NCI-H69 (cell line): Measurements from ENCODE around the gene PCGF3.
"Not testable (repeated sequence)": the region's sequence is repeated elsewhere in the genome, so short reads cannot be mapped to it uniquely, and the experiment has no call there.

Experiments
- DNase-seq: peaks from one replicate; lab custom pipeline; 2025; lab: John Stamatoyannopoulos, UW

PCGF3 gene

GRCh38 chr4:704198-704891 lies 1.3 kb upstream of the PCGF3 start:
- DNase-seq, result no peak

- no peak for DNase-seq
These were observed 708 bp upstream of the PCGF3 start for GRCh38 chr4:704971-705277.

- DNase-seq, result not testable (repeated sequence)
These were observed 526 bp downstream of the PCGF3 start for GRCh38 chr4:706083-706633.

- DNase-seq, result no peak
These were observed 1.4 kb downstream of the PCGF3 start for GRCh38 chr4:706834-707598.

GRCh38 chr4:707929-708630 lies 2.4 kb downstream of the PCGF3 start:
- DNase-seq, result no peak

- no peak for DNase-seq
These were observed 3.0 kb downstream of the PCGF3 start for GRCh38 chr4:708631-708933.

GRCh38 chr4:709348-709747 lies 3.7 kb downstream of the PCGF3 start:
- no peak for DNase-seq

- no peak for DNase-seq
These were observed 4.5 kb downstream of the PCGF3 start for GRCh38 chr4:710116-710515.

GRCh38 chr4:710916-711315 lies 5.3 kb downstream of the PCGF3 start:
- no peak for DNase-seq

- DNase-seq, result no peak
These were observed 6.5 kb downstream of the PCGF3 start for GRCh38 chr4:712093-712492.

GRCh38 chr4:712916-713632 lies 7.4 kb downstream of the PCGF3 start:
- no peak for DNase-seq

GRCh38 chr4:714087-714486 lies 8.5 kb downstream of the PCGF3 start:
- DNase-seq, result no peak

GRCh38 chr4:717601-718320 lies 12.1 kb downstream of the PCGF3 start:
- no peak for DNase-seq

GRCh38 chr4:718460-718859 lies 12.8 kb downstream of the PCGF3 start:
- no peak for DNase-seq

GRCh38 chr4:720111-720860 lies 14.7 kb downstream of the PCGF3 start:
- no peak for DNase-seq

- DNase-seq, result no peak
These were observed 15.9 kb downstream of the PCGF3 start for GRCh38 chr4:721261-722168.

- DNase-seq, result no peak
These were observed 16.6 kb downstream of the PCGF3 start for GRCh38 chr4:722169-722725.

- DNase-seq, result no peak
These were observed 17.3 kb downstream of the PCGF3 start for GRCh38 chr4:722851-723360.

- DNase-seq, result no peak
These were observed 18.3 kb downstream of the PCGF3 start for GRCh38 chr4:723751-724530.
